SK-N-SH (cell line): Measurements from ENCODE around the gene SPTBN1. TPM values are rescaled to one million over a fixed set of nuclear protein-coding genes. Genes with fewer than 3 reads are reported as not detected.

Experiments
- CTCF ChIA-PET: fragments of 300-600, 350-600 bp; formaldehyde crosslinking; extraction: SDS; loops from one replicate; lab custom pipeline; 2021; lab: Yijun Ruan, JAX
- POLR2A ChIA-PET: fragments of 350-600 bp; sonication (Branson Sonifier 250); formaldehyde crosslinking; extraction: SDS; loops from one replicate; lab custom pipeline; 2020; ENCODE audit warnings: antibody characterized with exemption, inconsistent platforms; lab: Yijun Ruan, JAX
- DNase-seq: peaks from one replicate; pipeline ENCODE4 v3.0.0; 2012
- H2AFZ ChIP-seq: fragments of 200-600 bp; sonication (generic); 2 replicates; pipeline ENCODE4 v1.8.1; 2016; ENCODE audit warnings: antibody characterized with exemption, mild to moderate bottlenecking, low read depth
- H3F3A ChIP-seq: fragments of 200-600 bp; sonication (generic); replicated peaks from 2 replicates; pipeline ENCODE3; 2016; ENCODE audit warnings: antibody characterized with exemption, mild to moderate bottlenecking; ENCODE audit not compliant: insufficient read depth
- H3K27ac ChIP-seq, 2 experiments: fragments of 200-500 bp in 1 of 2; fragments of 200-600 bp in 1 of 2; sonication (Bioruptor generic) in 1 of 2; sonication (generic), shearing (Covaris generic) in 1 of 2; 2 replicates each; pipeline versions ENCODE4 v1.5.1 to v1.6.1; 2014 to 2016; ENCODE audit warnings: low read depth in 2 of 2, inconsistent platforms in 1 of 2, low read length in 1 of 2, mild to moderate bottlenecking in 1 of 2, mixed read lengths in 1 of 2
- H3K27me3 ChIP-seq: fragments of 200-600 bp; sonication (generic), shearing (Covaris generic); 2 replicates; pipeline ENCODE4 v1.6.1; 2016; ENCODE audit warnings: mixed run types; ENCODE audit not compliant: insufficient read depth
- H3K36me3 ChIP-seq, 2 experiments: fragments of 200-500 bp in 1 of 2; fragments of 200-600 bp in 1 of 2; sonication (Bioruptor generic) in 1 of 2; sonication (generic) in 1 of 2; replicated peaks in 1 of 2; 2 replicates each; pipeline versions ENCODE3 to v1.5.1; 2014 to 2016; ENCODE audit warnings: low read length in 1 of 2, mild to moderate bottlenecking in 1 of 2; ENCODE audit not compliant: insufficient read depth in 2 of 2, control insufficient read depth in 1 of 2
- H3K4me1 ChIP-seq, 2 experiments: fragments of 200-500 bp in 1 of 2; fragments of 200-600 bp in 1 of 2; sonication (Bioruptor generic) in 1 of 2; sonication (generic), shearing (Covaris generic) in 1 of 2; 2 replicates each; pipeline versions ENCODE4 v1.5.1 to v1.6.1; 2014 to 2016; ENCODE audit warnings: low read depth in 1 of 2, low read length in 1 of 2, mixed run types in 1 of 2; ENCODE audit not compliant: insufficient read depth in 2 of 2, control insufficient read depth in 1 of 2
- H3K4me2 ChIP-seq: fragments of 200-600 bp; sonication (generic), shearing (Covaris generic); 2 replicates; pipeline ENCODE4 v1.6.1; 2017; ENCODE audit warnings: mixed run types
- H3K4me3 ChIP-seq, 2 experiments: fragments of 200-500 bp in 1 of 2; fragments of 200-600 bp in 1 of 2; sonication (Bioruptor generic) in 1 of 2; sonication (generic), shearing (Covaris generic) in 1 of 2; 2 replicates each; pipeline versions ENCODE4 v1.5.1 to v1.8.1; 2014 to 2016; ENCODE audit warnings: low read depth in 2 of 2, inconsistent platforms in 1 of 2, low read length in 1 of 2, mild to moderate bottlenecking in 1 of 2, mixed read lengths in 1 of 2, moderate library complexity in 1 of 2
- H3K79me2 ChIP-seq: fragments of 200-600 bp; sonication (generic); 2 replicates; pipeline ENCODE4 v1.8.1; 2017; ENCODE audit warnings: mild to moderate bottlenecking; ENCODE audit not compliant: insufficient read depth
- H3K9ac ChIP-seq: fragments of 200-600 bp; sonication (generic); 2 replicates; pipeline ENCODE4 v1.6.1; 2017; ENCODE audit warnings: mixed run types
- H3K9me2 ChIP-seq: fragments of 200-600 bp; sonication (generic); 2 replicates; pipeline ENCODE4 v1.6.1; 2017; ENCODE audit warnings: mixed run types
- H3K9me3 ChIP-seq: fragments of 200-600 bp; sonication (generic); 2 replicates; pipeline ENCODE4 v1.6.1; 2017; ENCODE audit warnings: mixed run types, mild to moderate bottlenecking, moderate library complexity
- H4K20me1 ChIP-seq: fragments of 200-600 bp; sonication (generic); 2 replicates; pipeline ENCODE4 v1.6.1; 2017; ENCODE audit warnings: mild to moderate bottlenecking, mixed run types; ENCODE audit not compliant: insufficient read depth
- ELF1 ChIP-seq: IDR thresholded peaks from 2 replicates; pipeline ENCODE4 v1.4.0; 2012
- FOXJ3 ChIP-seq: sonication (generic); formaldehyde crosslinking; IDR thresholded peaks from 2 replicates; pipeline ENCODE4 v1.5.1; 2020; ENCODE audit warnings: mild to moderate bottlenecking, missing genetic modification reagents
- FOXM1 ChIP-seq: IDR thresholded peaks from 2 replicates; pipeline ENCODE4 v1.4.0; 2012; ENCODE audit warnings: low read depth, mild to moderate bottlenecking
- JUND ChIP-seq: IDR thresholded peaks from 2 replicates; pipeline ENCODE4 v1.4.0; 2012
- MAX ChIP-seq: IDR thresholded peaks from 2 replicates; pipeline ENCODE4 v1.4.0; 2012; ENCODE audit warnings: low read depth
- MEF2A ChIP-seq: IDR thresholded peaks from 2 replicates; pipeline ENCODE4 v1.4.0; 2012; ENCODE audit warnings: low read depth, borderline replicate concordance
- MXI1 ChIP-seq: IDR thresholded peaks from 2 replicates; pipeline ENCODE4 v1.6.1; 2012; ENCODE audit warnings: mild to moderate bottlenecking, low read depth, low read length, improper control_type of control experiment
- PBX3 ChIP-seq: IDR thresholded peaks from 2 replicates; pipeline ENCODE4; 2012
- RAD21 ChIP-seq: IDR thresholded peaks from 2 replicates; pipeline ENCODE4 v1.6.1; 2012; ENCODE audit warnings: mild to moderate bottlenecking, low read length
- RCOR1 ChIP-seq: fragments of 150-350 bp; IDR thresholded peaks from 2 replicates; pipeline ENCODE4 v1.6.1; 2017; ENCODE audit warnings: antibody characterized with exemption, low read length
- REST ChIP-seq: IDR thresholded peaks from 2 replicates; pipeline ENCODE4 v1.6.1; 2012; ENCODE audit warnings: mild to moderate bottlenecking, low read depth, low read length, moderate library complexity
- SIN3A ChIP-seq: IDR thresholded peaks from 2 replicates; pipeline ENCODE4 v1.6.1; 2012; ENCODE audit warnings: low read depth, mild to moderate bottlenecking, low read length, moderate library complexity, borderline replicate concordance
- USF2 ChIP-seq: fragments of 150-350 bp; IDR thresholded peaks from 2 replicates; pipeline ENCODE4 v1.6.1; 2017; ENCODE audit warnings: antibody characterized with exemption, low read length, low read depth, borderline replicate concordance
- YY1 ChIP-seq: IDR thresholded peaks from 2 replicates; pipeline ENCODE4 v1.4.0; 2012; ENCODE audit warnings: low read depth, mild to moderate bottlenecking
- ZBTB33 ChIP-seq: IDR thresholded peaks from 2 replicates; pipeline ENCODE4 v1.4.0; 2012; ENCODE audit warnings: low read depth, borderline replicate concordance
- polyA plus RNA-seq, 3 experiments: library from polyadenylated mRNA; depleted of rRNA; stranded (reverse); fragments of >200 nt; gene quantifications; 2 replicates each; pipeline ENCODE4 v1.2.3, GENCODE V29; 2012
- TF ChIP-seq, protein P1 (sequence below): fragments of 200-600 bp; sonication (generic); IDR thresholded peaks from 2 replicates; pipeline ENCODE4 v1.6.1; 2017; ENCODE audit warnings: antibody characterized with exemption, mild to moderate bottlenecking, moderate library complexity
- TF ChIP-seq, protein P2 (sequence below): IDR thresholded peaks from 2 replicates; pipeline ENCODE4 v1.4.0; 2012; ENCODE audit warnings: low read depth, borderline replicate concordance

The SPTBN1 gene
- polyA plus RNA-seq, 1 of the 3 experiments (the other 2 are of a cell fraction): 29.1 TPM

- TF ChIP-seq, protein P1, sequence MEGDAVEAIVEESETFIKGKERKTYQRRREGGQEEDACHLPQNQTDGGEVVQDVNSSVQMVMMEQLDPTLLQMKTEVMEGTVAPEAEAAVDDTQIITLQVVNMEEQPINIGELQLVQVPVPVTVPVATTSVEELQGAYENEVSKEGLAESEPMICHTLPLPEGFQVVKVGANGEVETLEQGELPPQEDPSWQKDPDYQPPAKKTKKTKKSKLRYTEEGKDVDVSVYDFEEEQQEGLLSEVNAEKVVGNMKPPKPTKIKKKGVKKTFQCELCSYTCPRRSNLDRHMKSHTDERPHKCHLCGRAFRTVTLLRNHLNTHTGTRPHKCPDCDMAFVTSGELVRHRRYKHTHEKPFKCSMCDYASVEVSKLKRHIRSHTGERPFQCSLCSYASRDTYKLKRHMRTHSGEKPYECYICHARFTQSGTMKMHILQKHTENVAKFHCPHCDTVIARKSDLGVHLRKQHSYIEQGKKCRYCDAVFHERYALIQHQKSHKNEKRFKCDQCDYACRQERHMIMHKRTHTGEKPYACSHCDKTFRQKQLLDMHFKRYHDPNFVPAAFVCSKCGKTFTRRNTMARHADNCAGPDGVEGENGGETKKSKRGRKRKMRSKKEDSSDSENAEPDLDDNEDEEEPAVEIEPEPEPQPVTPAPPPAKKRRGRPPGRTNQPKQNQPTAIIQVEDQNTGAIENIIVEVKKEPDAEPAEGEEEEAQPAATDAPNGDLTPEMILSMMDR: no peak
- TF ChIP-seq FOXM1 (no peak), FOXJ3 (CRISPR knock-in tag) (no peak), RAD21 (no peak), MAX (no peak), MEF2A (no peak), ELF1 (no peak)
Observed at GRCh38 chr2:54691445-54692135, 235.5 kb downstream of the SPTBN1 start (continued).

GRCh38 chr2:54692556-54692955 is 236.4 kb downstream of the SPTBN1 start:
- Histone ChIP-seq H3K36me3 (no peaks in the 10 kb centered on the region), H3K4me2 (no peak overlapping the region), H3K9ac (no peak overlapping the region), H3K4me3 (no peak overlapping the region), H3K79me2 (no peaks in the 10 kb centered on the region), H4K20me1 (no peaks in the 10 kb centered on the region), H2AFZ (no peak overlapping the region), H3F3A (no peaks in the 10 kb centered on the region)
- POLR2A ChIA-PET: no interaction called here
- TF ChIP-seq, protein P2, sequence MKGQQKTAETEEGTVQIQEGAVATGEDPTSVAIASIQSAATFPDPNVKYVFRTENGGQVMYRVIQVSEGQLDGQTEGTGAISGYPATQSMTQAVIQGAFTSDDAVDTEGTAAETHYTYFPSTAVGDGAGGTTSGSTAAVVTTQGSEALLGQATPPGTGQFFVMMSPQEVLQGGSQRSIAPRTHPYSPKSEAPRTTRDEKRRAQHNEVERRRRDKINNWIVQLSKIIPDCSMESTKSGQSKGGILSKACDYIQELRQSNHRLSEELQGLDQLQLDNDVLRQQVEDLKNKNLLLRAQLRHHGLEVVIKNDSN: no peak
- TF ChIP-seq ZBTB33: no peak
- no peak for TF ChIP-seq REST
- TF ChIP-seq USF2: no peak
- no peak for TF ChIP-seq MXI1
- no peak for TF ChIP-seq JUND
- TF ChIP-seq YY1: no peak
- no peak for TF ChIP-seq ELF1
- TF ChIP-seq RCOR1: no peak
- no peak for TF ChIP-seq PBX3
- TF ChIP-seq SIN3A: no peak
- TF ChIP-seq, protein P1: no peak
- TF ChIP-seq, all 33 proteins: peak for 0
- no peaks in the 10 kb centered on the region for H3K4me1 ChIP-seq
- H3K9me2 ChIP-seq: no peaks in the 10 kb centered on the region
- DNase-seq: no peak
- peaks cover 2% of the 10 kb centered on the region; the same call in 1 of the 2 replicates for H3K9me3 ChIP-seq
- no peak overlapping the region for H3K27ac ChIP-seq
- CTCF ChIA-PET: interaction anchor here (0.7 to 2.3 kb wide), 9 partner anchors 11 to 586 kb away, joined by 3 to 12 read pairs (median 4); no protein-coding TSS in a partner anchor
- no peaks in the 10 kb centered on the region for H3K27me3 ChIP-seq
